MM.1S (cell line): ENCODE measurements around the gene OR1I1.

Experiments used
- DNase-seq: peaks from one replicate; pipeline ENCODE4 v3.0.0-alpha.2; 2015
- H2AFZ ChIP-seq: fragments of 300-600 bp; sonication (generic); 2 replicates; pipeline ENCODE4 v1.6.0; 2016; ENCODE audit warnings: antibody characterized with exemption, low read length
- H3F3A ChIP-seq: fragments of 300-600 bp; sonication (generic); 2 replicates; pipeline ENCODE4 v1.6.1; 2016; ENCODE audit warnings: mild to moderate bottlenecking, antibody characterized with exemption, low read length, moderate library complexity, mixed read lengths; ENCODE audit not compliant: insufficient read depth
- H3K27ac ChIP-seq: fragments of 300-600 bp; sonication (generic); 2 replicates; pipeline ENCODE4 v1.5.1; 2016; ENCODE audit warnings: mild to moderate bottlenecking, low read length
- H3K27me3 ChIP-seq: fragments of 300-600 bp; sonication (generic); replicated peaks from 2 replicates; pipeline ENCODE4 v1.6.0; 2016; ENCODE audit warnings: low read length; ENCODE audit not compliant: insufficient read depth
- H3K36me3 ChIP-seq: fragments of 300-600 bp; sonication (generic); replicated peaks from 2 replicates; pipeline ENCODE4 v1.6.1; 2016; ENCODE audit warnings: mild to moderate bottlenecking, low read length, mixed read lengths; ENCODE audit not compliant: insufficient read depth
- H3K4me1 ChIP-seq: fragments of 300-600 bp; sonication (generic); 2 replicates; pipeline ENCODE4 v1.6.1; 2016; ENCODE audit warnings: low read length, mixed read lengths
- H3K4me2 ChIP-seq: fragments of 300-600 bp; sonication (generic); 2 replicates; pipeline ENCODE4 v1.6.0; 2016; ENCODE audit warnings: low read depth, low read length
- H3K4me3 ChIP-seq: fragments of 300-600 bp; sonication (generic); 2 replicates; pipeline ENCODE4 v1.5.1; 2016; ENCODE audit warnings: low read length, mixed read lengths
- H3K79me2 ChIP-seq: fragments of 300-600 bp; sonication (generic); 2 replicates; pipeline ENCODE4 v1.6.1; 2016; ENCODE audit warnings: mixed run types, low read length, mixed read lengths
- H3K9ac ChIP-seq: fragments of 300-600 bp; sonication (generic); 2 replicates; pipeline ENCODE4 v1.6.1; 2016; ENCODE audit warnings: low read length, mixed read lengths
- H3K9me2 ChIP-seq: fragments of 300-600 bp; sonication (generic); replicated peaks from 2 replicates; pipeline ENCODE4 v1.6.1; 2016; ENCODE audit warnings: mild to moderate bottlenecking, low read length, mixed read lengths; ENCODE audit not compliant: insufficient read depth
- H3K9me3 ChIP-seq: fragments of 300-600 bp; sonication (generic); replicated peaks from 2 replicates; pipeline ENCODE4 v1.6.1; 2016; ENCODE audit warnings: mild to moderate bottlenecking, low read length, mixed read lengths; ENCODE audit not compliant: insufficient read depth
- H4K20me1 ChIP-seq: fragments of 300-600 bp; sonication (generic); 2 replicates; pipeline ENCODE4 v1.6.1; 2016; ENCODE audit warnings: mild to moderate bottlenecking, low read length, moderate library complexity, mixed read lengths; ENCODE audit not compliant: insufficient read depth
- EZH2 ChIP-seq: fragments of 300-600 bp; sonication (generic); optimal IDR thresholded peaks from 2 replicates; pipeline ENCODE3; 2017; ENCODE audit warnings: low read depth, mild to moderate bottlenecking, antibody characterized with exemption, low read length, mixed read lengths
- EZH2phosphoT487 ChIP-seq: fragments of 300-600 bp; sonication (generic); IDR thresholded peaks from 2 replicates; pipeline ENCODE4 v1.6.1; 2018; ENCODE audit warnings: antibody characterized with exemption, low read length
- TF ChIP-seq, protein P1 (sequence below): fragments of 300-600 bp; sonication (generic); IDR thresholded peaks from 2 replicates; pipeline ENCODE4 v1.5.1; 2016; ENCODE audit warnings: antibody characterized with exemption, low read length, mixed read lengths

Gene OR1I1

DNA sequence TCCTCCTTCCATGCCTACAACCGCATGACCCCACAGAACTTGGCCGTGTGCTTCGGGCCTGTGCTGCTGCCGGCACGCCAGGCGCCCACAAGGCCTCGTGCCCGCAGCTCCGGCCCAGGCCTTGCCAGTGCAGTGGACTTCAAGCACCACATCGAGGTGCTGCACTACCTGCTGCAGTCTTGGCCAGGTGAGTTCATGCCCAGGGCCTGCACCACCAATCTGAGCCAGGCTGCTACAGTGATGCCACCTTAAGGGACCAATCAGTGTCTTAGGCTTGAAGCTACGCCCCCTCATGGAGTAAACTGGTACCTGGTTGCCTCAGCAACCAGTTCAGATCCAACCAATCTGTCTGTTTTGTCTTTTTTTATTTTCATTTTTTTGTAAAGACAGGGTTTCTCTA lies 30.4 kb downstream of the OR1I1 start:
- DNase-seq = no peak
- Histone ChIP-seq H3K9me3 (no peaks in the 10 kb centered on the region), H3K79me2 (no peaks in the 10 kb centered on the region), H4K20me1 (no peaks in the 10 kb centered on the region), H3K4me3 (no peak overlapping the region), H3K4me2 (no peak overlapping the region), H3K27ac (no peak overlapping the region), H3K4me1 (no peaks in the 10 kb centered on the region), H3K9me2 (no peaks in the 10 kb centered on the region), H3K36me3 (no peaks in the 10 kb centered on the region), H3K9ac (no peak overlapping the region), H3K27me3 (peaks cover 34% of the 10 kb centered on the region), H3F3A (no peaks in the 10 kb centered on the region), H2AFZ (no peak overlapping the region)
- no peak for TF ChIP-seq EZH2phosphoT487
- TF ChIP-seq, protein P1, sequence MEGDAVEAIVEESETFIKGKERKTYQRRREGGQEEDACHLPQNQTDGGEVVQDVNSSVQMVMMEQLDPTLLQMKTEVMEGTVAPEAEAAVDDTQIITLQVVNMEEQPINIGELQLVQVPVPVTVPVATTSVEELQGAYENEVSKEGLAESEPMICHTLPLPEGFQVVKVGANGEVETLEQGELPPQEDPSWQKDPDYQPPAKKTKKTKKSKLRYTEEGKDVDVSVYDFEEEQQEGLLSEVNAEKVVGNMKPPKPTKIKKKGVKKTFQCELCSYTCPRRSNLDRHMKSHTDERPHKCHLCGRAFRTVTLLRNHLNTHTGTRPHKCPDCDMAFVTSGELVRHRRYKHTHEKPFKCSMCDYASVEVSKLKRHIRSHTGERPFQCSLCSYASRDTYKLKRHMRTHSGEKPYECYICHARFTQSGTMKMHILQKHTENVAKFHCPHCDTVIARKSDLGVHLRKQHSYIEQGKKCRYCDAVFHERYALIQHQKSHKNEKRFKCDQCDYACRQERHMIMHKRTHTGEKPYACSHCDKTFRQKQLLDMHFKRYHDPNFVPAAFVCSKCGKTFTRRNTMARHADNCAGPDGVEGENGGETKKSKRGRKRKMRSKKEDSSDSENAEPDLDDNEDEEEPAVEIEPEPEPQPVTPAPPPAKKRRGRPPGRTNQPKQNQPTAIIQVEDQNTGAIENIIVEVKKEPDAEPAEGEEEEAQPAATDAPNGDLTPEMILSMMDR = no peak
- no peak for TF ChIP-seq EZH2

DNA sequence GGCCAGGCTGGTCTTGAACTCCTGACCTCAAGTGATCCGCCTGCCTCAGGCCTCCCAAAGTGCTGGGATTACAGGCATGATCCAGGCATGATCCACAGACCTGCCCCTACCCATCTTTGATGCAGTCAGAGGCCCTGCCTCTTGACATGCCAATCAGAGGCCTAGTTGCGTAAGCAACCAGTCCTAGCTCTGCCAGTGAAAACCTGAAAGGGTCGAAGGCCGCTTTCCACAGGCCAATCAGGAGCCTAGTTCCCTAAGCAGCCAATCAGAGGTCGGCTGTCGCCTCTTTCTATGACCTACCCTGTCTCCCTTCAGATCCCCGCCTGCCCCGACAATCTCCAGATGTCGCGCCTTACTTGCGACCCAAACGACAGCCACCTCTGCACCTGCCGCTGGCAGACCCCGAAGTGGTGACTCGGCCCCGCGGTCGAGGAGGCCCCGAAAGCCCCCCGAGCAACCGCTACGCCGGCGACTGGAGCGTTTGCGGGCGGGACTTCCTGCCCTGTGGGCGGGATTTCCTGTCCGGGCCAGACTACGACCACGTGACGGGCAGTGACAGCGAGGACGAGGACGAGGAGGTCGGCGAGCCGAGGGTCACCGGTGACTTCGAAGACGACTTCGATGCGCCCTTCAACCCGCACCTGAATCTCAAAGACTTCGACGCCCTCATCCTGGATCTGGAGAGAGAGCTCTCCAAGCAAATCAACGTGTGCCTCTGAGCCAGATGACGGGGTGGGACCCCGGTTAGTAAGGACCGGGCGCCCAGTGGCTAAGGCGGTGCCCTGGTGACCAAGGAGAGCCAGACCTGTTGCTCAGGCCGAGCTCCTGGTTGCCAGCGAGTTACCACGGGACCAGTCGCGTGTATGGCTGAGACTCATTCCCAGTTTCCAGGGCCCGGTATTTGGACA lies 31.5 kb downstream of the OR1I1 start:
- Histone ChIP-seq H3K36me3 (no peaks in the 10 kb centered on the region), H3K27ac (no peak overlapping the region), H3K9me3 (no peaks in the 10 kb centered on the region), H3K9me2 (no peaks in the 10 kb centered on the region), H3K79me2 (no peaks in the 10 kb centered on the region), H3K4me2 (no peak overlapping the region), H3K27me3 (peaks cover 23% of the 10 kb centered on the region), H3K9ac (no peak overlapping the region), H3K4me3 (no peak overlapping the region), H2AFZ (no peak overlapping the region), H3F3A (no peaks in the 10 kb centered on the region), H4K20me1 (no peaks in the 10 kb centered on the region), H3K4me1 (no peaks in the 10 kb centered on the region)
- TF ChIP-seq, protein P1 = no peak
- TF ChIP-seq EZH2phosphoT487 (no peak), EZH2 (no peak)
- no peak for DNase-seq

DNA sequence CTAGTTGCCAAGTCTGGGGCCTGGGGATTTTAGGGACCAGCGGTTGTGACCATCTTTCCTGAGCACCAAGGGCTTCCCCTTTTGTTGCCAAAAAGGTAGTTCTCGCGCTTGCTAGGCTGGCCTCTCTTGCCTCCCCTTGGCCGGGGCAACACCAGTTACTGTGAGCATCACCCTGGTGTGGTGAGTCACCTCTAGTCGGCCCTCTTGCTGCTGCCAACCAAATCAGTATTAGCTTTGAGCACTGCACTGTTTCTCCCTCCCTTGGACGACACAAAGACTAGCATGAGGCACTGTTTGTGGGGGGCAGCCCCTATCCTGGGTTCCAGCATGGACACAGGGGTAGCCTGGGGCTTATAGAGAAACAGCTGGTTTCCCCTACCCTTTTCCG lies 32.1 kb downstream of the OR1I1 start:
- Histone ChIP-seq H3F3A (no peaks in the 10 kb centered on the region), H3K4me2 (no peak overlapping the region), H3K4me3 (no peak overlapping the region), H3K79me2 (no peaks in the 10 kb centered on the region), H3K9ac (no peak overlapping the region), H2AFZ (no peak overlapping the region), H3K36me3 (no peaks in the 10 kb centered on the region), H4K20me1 (no peaks in the 10 kb centered on the region), H3K9me2 (no peaks in the 10 kb centered on the region), H3K27me3 (peaks cover 17% of the 10 kb centered on the region), H3K27ac (no peak overlapping the region), H3K9me3 (no peaks in the 10 kb centered on the region), H3K4me1 (no peaks in the 10 kb centered on the region)
- DNase-seq = no peak
- TF ChIP-seq EZH2 (no peak), EZH2phosphoT487 (no peak)
- TF ChIP-seq, protein P1 = no peak
